HepG2 (cell line): Measurements from ENCODE around the gene NDUFB4. TPM values are rescaled to one million over a fixed set of nuclear protein-coding genes. Genes with fewer than 3 reads are reported as not detected.

ENCODE experiments used
- ATAC-seq: fragments of 200-7000 bp; cut with Tn5 transposase; 3 replicates; pipeline ENCODE4 v1.9.1; 2020; ENCODE audit warnings: mild to moderate bottlenecking, moderate library complexity
- BruUV-seq: library from RNA; stranded (reverse); fragments of 400-500 nt; replicated peaks from 2 replicates; lab custom pipeline; 2021; lab: Mats Ljungman, UMichigan
- CTCF ChIA-PET: fragments of 300-600 bp; formaldehyde crosslinking; extraction: SDS; loops from one replicate; lab custom pipeline; 2021; ENCODE audit warnings: low total read pairs, inconsistent platforms, low intra/inter-chr PET ratio; lab: Yijun Ruan, JAX
- POLR2A ChIA-PET: fragments of 350-600 bp; sonication (Branson Sonifier 250); formaldehyde crosslinking; loops from one replicate; lab custom pipeline; 2020; ENCODE audit warnings: antibody characterized with exemption, inconsistent platforms; lab: Yijun Ruan, JAX
- DNase-seq: peaks from one replicate; pipeline ENCODE4 v3.0.0-alpha.2; 2015; ENCODE audit warnings: low spot score
- FAIRE-seq: peaks from 3 replicates; lab custom pipeline; 2011; peaks lifted over from hg19 to GRCh38; lab: Jason Lieb, UNC
- H2AFZ ChIP-seq: one replicate; pipeline ENCODE4 v1.6.1; 2011; ENCODE audit warnings: low read length, inconsistent platforms
- H3K27ac ChIP-seq: fragments of 300-600 bp; 3 replicates; pipeline ENCODE4 v1.8.0; 2011; ENCODE audit warnings: mixed run types, mild to moderate bottlenecking, mixed read lengths, low read length, inconsistent platforms; ENCODE audit not compliant: insufficient read depth; ENCODE audit errors: extremely low read length
- H3K27me3 ChIP-seq, 2 experiments: fragments of 200-600 bp in 1 of 2; 2 replicates in 1 of 2; 3 replicates in 1 of 2; pipeline versions ENCODE4 v1.6.0 to v1.8.0; 2011; ENCODE audit warnings: low read length in 2 of 2, mild to moderate bottlenecking in 2 of 2, moderate library complexity in 2 of 2, inconsistent platforms in 1 of 2; ENCODE audit not compliant: insufficient read depth in 2 of 2, control insufficient read depth in 1 of 2
- H3K36me3 ChIP-seq, 2 experiments: fragments of 200-600 bp in 1 of 2; replicated peaks in 1 of 2; 2 replicates in 1 of 2; 3 replicates in 1 of 2; pipeline versions ENCODE4 v1.5.1 to v1.8.0; 2011; ENCODE audit warnings: low read length in 2 of 2, inconsistent platforms in 1 of 2; ENCODE audit not compliant: insufficient read depth in 2 of 2, control insufficient read depth in 1 of 2
- H3K4me1 ChIP-seq: 2 replicates; pipeline ENCODE4 v1.5.1; 2012; ENCODE audit warnings: low read length, inconsistent platforms; ENCODE audit not compliant: insufficient read depth
- H3K4me2 ChIP-seq: 2 replicates; pipeline ENCODE4 v1.6.0; 2011; ENCODE audit warnings: low read depth, low read length, inconsistent platforms
- H3K4me3 ChIP-seq, 3 experiments: fragments of 200-600 bp in 1 of 3; sonication (generic), shearing (Covaris generic) in 1 of 3; replicated peaks in 1 of 3; 2 replicates each; pipeline ENCODE4 v1.5.1; 2011 to 2016; ENCODE audit warnings: low read length in 3 of 3, inconsistent platforms in 2 of 3, low read depth in 2 of 3, mild to moderate bottlenecking in 2 of 3, control low read depth in 1 of 3, mixed read lengths in 1 of 3; ENCODE audit not compliant: insufficient read depth in 1 of 3
- H3K79me2 ChIP-seq: one replicate; pipeline ENCODE4 v1.6.1; 2011; ENCODE audit warnings: low read length, inconsistent platforms; ENCODE audit not compliant: insufficient read depth
- H3K9ac ChIP-seq: 2 replicates; pipeline ENCODE4 v1.6.0; 2011; ENCODE audit warnings: mild to moderate bottlenecking, low read depth, low read length, inconsistent platforms; ENCODE audit not compliant: insufficient read depth
- H3K9me3 ChIP-seq: 2 replicates; pipeline ENCODE4 v1.5.1; 2012; ENCODE audit warnings: mild to moderate bottlenecking, low read length
- H4K20me1 ChIP-seq: 2 replicates; pipeline ENCODE4 v1.6.0; 2011; ENCODE audit warnings: inconsistent platforms, mild to moderate bottlenecking, low read length, moderate library complexity; ENCODE audit not compliant: insufficient read depth
- CHD2 ChIP-seq: IDR thresholded peaks from 2 replicates; pipeline ENCODE4 v1.6.1; 2011; ENCODE audit warnings: low read depth, low read length, improper control_type of control experiment
- KAT7 ChIP-seq: IDR thresholded peaks from 2 replicates; pipeline ENCODE4 v1.6.1; 2018; ENCODE audit warnings: borderline replicate concordance, missing compliant biosample characterization
- NFIB ChIP-seq: sonication (generic); formaldehyde crosslinking; IDR thresholded peaks from 2 replicates; pipeline ENCODE4 v1.9.0; 2021; ENCODE audit warnings: missing genetic modification reagents, mild to moderate bottlenecking, borderline replicate concordance
- RELA ChIP-seq: sonication (generic); formaldehyde crosslinking; IDR thresholded peaks from 2 replicates; pipeline ENCODE4 v1.4.0; 2020; ENCODE audit warnings: missing genetic modification reagents
- SMARCC2 ChIP-seq: fragments of 450-650 bp; IDR thresholded peaks from 2 replicates; pipeline ENCODE4 v1.6.1; 2017; ENCODE audit warnings: antibody characterized with exemption, mild to moderate bottlenecking
- ZNF10 ChIP-seq: sonication (generic); formaldehyde crosslinking; IDR thresholded peaks from 2 replicates; pipeline ENCODE4 v1.4.0; 2020; ENCODE audit warnings: mild to moderate bottlenecking, low read depth, missing genetic modification reagents, borderline replicate concordance
- ZNF552 ChIP-seq: sonication (generic); formaldehyde crosslinking; IDR thresholded peaks from 2 replicates; pipeline ENCODE4 v1.9.0; 2022; ENCODE audit warnings: missing genetic modification reagents, mild to moderate bottlenecking, borderline replicate concordance
- ZNF629 ChIP-seq: sonication (generic); formaldehyde crosslinking; conservative IDR thresholded peaks from 2 replicates; pipeline ENCODE4 v1.5.0; 2020; ENCODE audit warnings: missing genetic modification reagents
- WGBS: methylation state at CpG from one replicate; pipeline ENCODE4 v1.1.6; 2017; ENCODE audit warnings: low lambda C conversion rate; 5-methylcytosine and 5-hydroxymethylcytosine counted together
- in situ Hi-C: cut with HindIII; loops from 2 replicates; pipeline ENCODE4 v1.10.0; 2017; ENCODE audit warnings: low pct_unique_long_range_greater_than_20kb; ENCODE audit not compliant: extremely low pct_ligation_motif_present
- intact Hi-C: fragments of 100-400 bp; cut with micrococcal nuclease; formaldehyde crosslinking; loops from one replicate; pipeline ENCODE4 v1.10.0; 2022; ENCODE audit not compliant: unreplicated experiment
- polyA plus RNA-seq, 8 experiments: library from polyadenylated mRNA; depleted of rRNA in 3 of 8; stranded (reverse) in 7 of 8; unstranded in 1 of 8; fragments of >200 nt; fragmentation: Illumina TruSeq in 4 of 8; extraction: Trizol in 4 of 8; gene quantifications; 2 replicates each; pipeline versions ENCODE4 v1.2.1 to v1.2.3, GENCODE V29; 2011 to 2016; ENCODE audit warnings: low read depth in 4 of 8, missing spikeins in 1 of 8, mixed read lengths in 1 of 8; ENCODE audit not compliant: insufficient read depth in 1 of 8
- total RNA-seq, 5 experiments: library from RNA; depleted of rRNA; stranded (reverse); fragments of >200 nt; fragmentation: Illumina TruSeq; extraction: Trizol; gene quantifications; 2 replicates each; pipeline ENCODE4 v1.2.3, GENCODE V29; 2016; ENCODE audit warnings: low read depth in 1 of 5
- TF ChIP-seq, protein P1 (sequence below): sonication (generic); formaldehyde crosslinking; IDR thresholded peaks from 2 replicates; pipeline ENCODE4 v1.8.0; 2022; ENCODE audit warnings: mild to moderate bottlenecking, missing genetic modification reagents, moderate library complexity
- TF ChIP-seq, protein P2 (sequence below): sonication (generic); formaldehyde crosslinking; IDR thresholded peaks from 2 replicates; pipeline ENCODE4 v1.4.0; 2020; ENCODE audit warnings: mild to moderate bottlenecking, missing genetic modification reagents
- TF ChIP-seq, protein P3 (sequence below): sonication (generic); formaldehyde crosslinking; IDR thresholded peaks from 2 replicates; pipeline ENCODE4 v1.4.0; 2020; ENCODE audit warnings: missing genetic modification reagents

NDUFB4 gene
- total and polyA plus RNA-seq, 2 of the 13 experiments (the other 11 are each of a cell fraction or from before 2014, with no cell fraction given), result 115 to 116 TPM

DNA sequence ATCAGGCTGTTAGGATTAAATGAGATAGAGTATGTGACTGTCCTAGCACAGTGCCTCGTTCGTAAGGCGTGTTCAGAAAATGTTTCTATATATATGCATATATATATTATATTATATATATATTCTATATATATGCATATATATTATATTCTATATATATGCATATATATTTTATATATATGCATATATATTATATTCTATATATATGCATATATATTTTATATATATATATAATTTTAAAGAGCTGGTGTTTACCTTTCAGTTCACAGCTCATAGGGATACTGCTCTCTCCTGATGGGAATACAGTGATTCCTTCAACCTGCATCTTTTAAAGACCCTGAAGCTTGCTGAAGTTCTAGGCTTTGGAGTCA is 702 bp downstream of the NDUFB4 start (continued):
- no peak for TF ChIP-seq SMARCC2
- no peak for TF ChIP-seq CHD2
- TF ChIP-seq RELA (CRISPR knock-in tag), result no peak
- TF ChIP-seq, protein P1, sequence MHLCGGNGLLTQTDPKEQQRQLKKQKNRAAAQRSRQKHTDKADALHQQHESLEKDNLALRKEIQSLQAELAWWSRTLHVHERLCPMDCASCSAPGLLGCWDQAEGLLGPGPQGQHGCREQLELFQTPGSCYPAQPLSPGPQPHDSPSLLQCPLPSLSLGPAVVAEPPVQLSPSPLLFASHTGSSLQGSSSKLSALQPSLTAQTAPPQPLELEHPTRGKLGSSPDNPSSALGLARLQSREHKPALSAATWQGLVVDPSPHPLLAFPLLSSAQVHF (CRISPR knock-in tag), result no peak
- no peak for TF ChIP-seq ZNF552 (CRISPR knock-in tag)
- TF ChIP-seq, protein P2, sequence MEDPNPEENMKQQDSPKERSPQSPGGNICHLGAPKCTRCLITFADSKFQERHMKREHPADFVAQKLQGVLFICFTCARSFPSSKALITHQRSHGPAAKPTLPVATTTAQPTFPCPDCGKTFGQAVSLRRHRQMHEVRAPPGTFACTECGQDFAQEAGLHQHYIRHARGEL (CRISPR knock-in tag), result no peak
- TF ChIP-seq KAT7 (CRISPR knock-in tag), result no peak
- no peak for TF ChIP-seq NFIB

DNA sequence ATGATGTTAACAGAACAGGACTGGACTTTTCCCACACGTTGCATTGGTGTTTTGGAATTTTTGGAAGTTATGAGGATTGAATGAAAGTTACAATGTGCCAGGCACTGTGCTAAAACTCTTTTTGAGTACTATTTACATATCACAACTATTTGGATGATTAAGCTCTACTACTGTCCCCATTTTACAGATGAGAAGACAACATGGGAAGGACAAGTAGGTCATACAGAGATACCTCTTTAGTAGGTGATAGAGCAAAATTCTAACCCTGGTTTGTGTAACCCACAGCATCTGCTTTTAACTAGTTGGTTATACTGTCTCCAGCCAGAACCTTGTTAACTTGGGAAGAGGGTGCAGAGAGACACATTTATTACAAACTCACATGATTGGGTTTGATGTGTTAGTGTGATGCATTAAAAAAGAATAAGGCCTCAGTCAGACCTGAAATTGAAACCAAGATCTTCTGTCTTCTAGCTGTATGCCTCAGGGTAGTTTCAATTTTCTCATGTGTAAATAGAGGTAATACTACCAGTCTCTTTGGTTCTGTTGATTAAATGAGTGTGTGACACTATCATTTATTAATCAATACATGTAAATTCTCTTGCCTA is 1.4 kb downstream of the NDUFB4 start:
- Histone ChIP-seq H3K4me3 (peak overlapping the region in 2 of 3 experiments; percentile 59 to 100; a peak in 3 of 6 replicates), H4K20me1 (no peaks in the 10 kb centered on the region), H3K27ac (no peak overlapping the region), H3K79me2 (peaks cover 27% of the 10 kb centered on the region), H3K9ac (peak overlapping the region; percentile 60; the same call in 1 of the 2 replicates), H3K9me3 (no peaks in the 10 kb centered on the region), H3K36me3 (peaks cover 0 to 12% of the 10 kb centered on the region in 2 experiments; a peak in 2 of 5 replicates), H3K27me3 (peaks cover 0 to 3% of the 10 kb centered on the region in 2 experiments; a peak in 1 of 5 replicates), H2AFZ (no peak overlapping the region), H3K4me1 (peaks cover 37% of the 10 kb centered on the region), H3K4me2 (peak overlapping the region; percentile 82)
- TF ChIP-seq ZNF10 (CRISPR knock-in tag) (no peak), ZNF629 (CRISPR knock-in tag) (peak; percentile 66)
- TF ChIP-seq, protein P3, sequence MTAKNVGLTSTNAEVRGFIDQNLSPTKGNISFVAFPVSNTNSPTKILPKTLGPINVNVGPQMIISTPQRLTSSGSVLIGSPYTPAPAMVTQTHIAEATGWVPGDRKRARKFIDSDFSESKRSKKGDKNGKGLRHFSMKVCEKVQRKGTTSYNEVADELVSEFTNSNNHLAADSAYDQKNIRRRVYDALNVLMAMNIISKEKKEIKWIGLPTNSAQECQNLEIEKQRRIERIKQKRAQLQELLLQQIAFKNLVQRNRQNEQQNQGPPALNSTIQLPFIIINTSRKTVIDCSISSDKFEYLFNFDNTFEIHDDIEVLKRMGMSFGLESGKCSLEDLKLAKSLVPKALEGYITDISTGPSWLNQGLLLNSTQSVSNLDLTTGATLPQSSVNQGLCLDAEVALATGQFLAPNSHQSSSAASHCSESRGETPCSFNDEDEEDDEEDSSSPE (CRISPR knock-in tag), result no peak
- BruUV-seq, result no TSS peak
- in situ Hi-C loops (no loop called here), intact Hi-C loops (no loop called here)
- ChIA-PET CTCF (no interaction called here), POLR2A (interaction anchor here (1.2 to 2.3 kb wide), 3 partner anchors 85 to 502 kb away, joined by 3 to 11 read pairs (median 4); partner anchors contain the start of genes HGD and LRRC58)
- FAIRE-seq, result no peak
- WGBS, result 61% methylated on average over 1 of the region's 1 CpG
- DNase-seq, result no peak
- no peak for ATAC-seq
